Chondrocyte (in vitro differentiated cells): ENCODE data around the gene RCBTB2. TPM values are rescaled to one million over a fixed set of nuclear protein-coding genes. Genes with fewer than 3 reads are reported as not detected.

Experiments used
- DNase-seq: peaks from one replicate; pipeline ENCODE4 v3.0.0; 2021; ENCODE audit warnings: mixed read lengths, low spot score
- H3K27ac Mint-ChIP-seq: one replicate; pipeline ENCODE4 v1.8.0; 2021; ENCODE audit warnings: mild to moderate bottlenecking, moderate library complexity, mixed read lengths; ENCODE audit not compliant: unreplicated experiment
- H3K27me3 Mint-ChIP-seq: 2 replicates; pipeline ENCODE4 v1.8.0; 2021; ENCODE audit warnings: low read depth, mixed read lengths
- H3K36me3 Mint-ChIP-seq: 2 replicates; pipeline ENCODE4 v1.8.0; 2021; ENCODE audit warnings: low read depth, mixed read lengths
- H3K4me1 Mint-ChIP-seq: 2 replicates; pipeline ENCODE4 v1.8.0; 2021; ENCODE audit warnings: low read depth, mild to moderate bottlenecking, mixed read lengths
- H3K4me3 Mint-ChIP-seq: one replicate; pipeline ENCODE4 v1.8.0; 2021; ENCODE audit warnings: mild to moderate bottlenecking, moderate library complexity, mixed read lengths; ENCODE audit not compliant: unreplicated experiment
- H3K9me3 Mint-ChIP-seq: 2 replicates; pipeline ENCODE4 v1.8.0; 2021; ENCODE audit warnings: low read depth, mixed read lengths
- CTCF ChIP-seq: fragments of 200-600 bp; sonication (generic); IDR thresholded peaks from 2 replicates; pipeline ENCODE4 v1.5.0; 2021; ENCODE audit warnings: antibody characterized with exemption, mild to moderate bottlenecking, moderate library complexity
- total RNA-seq: library from RNA; stranded (reverse); gene quantifications from 3 replicates; pipeline ENCODE4 v1.2.1, GENCODE V29; 2021

The RCBTB2 gene
- total RNA-seq, 1 donor from 2014 or later: 8.6 TPM

GRCh38 chr13:48448959-48449614 lies 83.8 kb downstream of the RCBTB2 start:
- peaks cover 18% of the 10 kb centered on the region for H3K9me3 Mint-ChIP-seq
- H3K27ac Mint-ChIP-seq: peak overlapping the region; percentile 61
- TF ChIP-seq CTCF: no peak
- H3K4me1 Mint-ChIP-seq: peaks cover 19% of the 10 kb centered on the region
- H3K36me3 Mint-ChIP-seq: peaks cover 20% of the 10 kb centered on the region
- no peak overlapping the region for H3K4me3 Mint-ChIP-seq
- no peak for DNase-seq
- no peaks in the 10 kb centered on the region for H3K27me3 Mint-ChIP-seq

GRCh38 chr13:48448285-48448958 lies 84.5 kb downstream of the RCBTB2 start:
- no peak for TF ChIP-seq CTCF
- Mint-ChIP-seq H3K4me1 (peaks cover 19% of the 10 kb centered on the region), H3K9me3 (peaks cover 18% of the 10 kb centered on the region), H3K4me3 (no peak overlapping the region), H3K27me3 (no peaks in the 10 kb centered on the region), H3K27ac (no peak overlapping the region), H3K36me3 (peaks cover 17% of the 10 kb centered on the region)
- no peak for DNase-seq

GRCh38 chr13:48446464-48446863 lies 86.4 kb downstream of the RCBTB2 start:
- Mint-ChIP-seq H3K27ac (no peak overlapping the region), H3K36me3 (peaks cover 11% of the 10 kb centered on the region), H3K9me3 (peaks cover 12% of the 10 kb centered on the region), H3K4me3 (no peak overlapping the region), H3K4me1 (peaks cover 19% of the 10 kb centered on the region), H3K27me3 (no peaks in the 10 kb centered on the region)
- TF ChIP-seq CTCF: no peak
- DNase-seq: no peak

GRCh38 chr13:48443442-48444208 lies 89.3 kb downstream of the RCBTB2 start:
- Mint-ChIP-seq H3K36me3 (peaks cover 2% of the 10 kb centered on the region), H3K4me3 (no peak overlapping the region), H3K4me1 (peaks cover 6% of the 10 kb centered on the region), H3K27ac (no peak overlapping the region), H3K9me3 (no peaks in the 10 kb centered on the region), H3K27me3 (no peaks in the 10 kb centered on the region)
- no peak for TF ChIP-seq CTCF
- no peak for DNase-seq

Other genes with a start within 250 kb of the RCBTB2 start
- 33.4 to 40.6 TPM (median 36.0 TPM) in 3 replicates for gene RB1, start 229.3 kb downstream of the RCBTB2 start, total RNA-seq
- 3.9 to 5.4 TPM (median 4.1 TPM) in 3 replicates for gene LPAR6, start 120.0 kb downstream of the RCBTB2 start, total RNA-seq
- gene CYSLTR2, start 120.8 kb upstream of the RCBTB2 start, total RNA-seq: not detected in 3 replicates